ENCODE measurements around the gene MAGEH1. TPM values are rescaled to one million over a fixed set of nuclear protein-coding genes. Genes with fewer than 3 reads are reported as not detected.
A peak's percentile ranks its signal among the peaks of the same experiment; 100 is the strongest.
"Not testable (repeated sequence)": the region's sequence is repeated elsewhere in the genome, so short reads cannot be mapped to it uniquely, and the experiment has no call there.

The MAGEH1 gene, protein sequence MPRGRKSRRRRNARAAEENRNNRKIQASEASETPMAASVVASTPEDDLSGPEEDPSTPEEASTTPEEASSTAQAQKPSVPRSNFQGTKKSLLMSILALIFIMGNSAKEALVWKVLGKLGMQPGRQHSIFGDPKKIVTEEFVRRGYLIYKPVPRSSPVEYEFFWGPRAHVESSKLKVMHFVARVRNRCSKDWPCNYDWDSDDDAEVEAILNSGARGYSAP
- total RNA-seq (10 to 100 TPM in 1 of 4 donors, 1 to 10 TPM in 3; 5.8 to 10.6 (median 7.6) TPM), polyA plus RNA-seq (10 to 100 TPM in 1 of 3 donors, 1 to 10 TPM in 2; 7.0 to 20.4 (median 8.2) TPM)
- long read RNA-seq, donor 1, partial matches to known transcripts: 0 of 2 reads
- long read RNA-seq, donor 1, other reads (novel, unspliced or antisense): 0 of 2 reads
- long read RNA-seq, donor 2, transcript MAGEH1-201 (1 exons, 1,462 nt): major isoform, 5 of 5 reads
- long read RNA-seq, donor 2, partial matches to known transcripts: 0 of 5 reads
- long read RNA-seq, donor 2, other reads (novel, unspliced or antisense): 0 of 5 reads

DNA sequence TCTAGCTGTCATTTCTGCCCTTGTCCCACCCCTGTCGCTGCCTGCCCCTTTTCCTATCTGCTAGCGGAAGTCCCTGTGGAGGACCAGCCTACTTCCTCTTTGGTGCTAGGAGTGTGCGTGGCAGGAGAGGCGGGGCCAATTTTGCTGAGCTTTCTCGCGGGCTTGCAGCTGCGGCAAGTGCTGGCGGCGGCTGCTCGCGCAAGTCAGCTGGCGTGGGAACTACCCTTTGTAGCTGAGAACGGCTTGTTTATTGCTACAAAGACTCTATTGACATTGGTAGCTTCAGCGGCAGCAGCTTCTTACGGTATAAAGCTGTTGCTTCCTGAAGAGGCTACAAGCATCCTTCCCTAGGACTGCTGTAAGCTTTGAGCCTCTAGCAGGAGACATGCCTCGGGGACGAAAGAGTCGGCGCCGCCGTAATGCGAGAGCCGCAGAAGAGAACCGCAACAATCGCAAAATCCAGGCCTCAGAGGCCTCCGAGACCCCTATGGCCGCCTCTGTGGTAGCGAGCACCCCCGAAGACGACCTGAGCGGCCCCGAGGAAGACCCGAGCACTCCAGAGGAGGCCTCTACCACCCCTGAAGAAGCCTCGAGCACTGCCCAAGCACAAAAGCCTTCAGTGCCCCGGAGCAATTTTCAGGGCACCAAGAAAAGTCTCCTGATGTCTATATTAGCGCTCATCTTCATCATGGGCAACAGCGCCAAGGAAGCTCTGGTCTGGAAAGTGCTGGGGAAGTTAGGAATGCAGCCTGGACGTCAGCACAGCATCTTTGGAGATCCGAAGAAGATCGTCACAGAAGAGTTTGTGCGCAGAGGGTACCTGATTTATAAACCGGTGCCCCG is at the start of gene MAGEH1:
Gene MAGEH1, plus strand, starts transcription at position 138 of the 843 bp plus-strand sequence. Its CDS starts 248 bp downstream, at position 386.
- Histone ChIP-seq H3K27me3 (ENCODE audit: insufficient read depth in 3 of 3, low read length in 2 of 3) (no peaks in the 10 kb centered on the region), H3K27ac (peak within 1 kb of the TSS; percentile 59), H3K4me1 (no peaks in the 10 kb centered on the region), H3K9me3 (no peaks in the 10 kb centered on the region), H3K4me3 (peak within 1 kb of the TSS; percentile 76), H3K36me3 (ENCODE audit: insufficient read depth in 1 of 2, low read depth in 1 of 2) (no peaks in the 10 kb centered on the region)
- intact Hi-C loops (cut with DNase I): no loop called here
- TF ChIP-seq, protein P1, sequence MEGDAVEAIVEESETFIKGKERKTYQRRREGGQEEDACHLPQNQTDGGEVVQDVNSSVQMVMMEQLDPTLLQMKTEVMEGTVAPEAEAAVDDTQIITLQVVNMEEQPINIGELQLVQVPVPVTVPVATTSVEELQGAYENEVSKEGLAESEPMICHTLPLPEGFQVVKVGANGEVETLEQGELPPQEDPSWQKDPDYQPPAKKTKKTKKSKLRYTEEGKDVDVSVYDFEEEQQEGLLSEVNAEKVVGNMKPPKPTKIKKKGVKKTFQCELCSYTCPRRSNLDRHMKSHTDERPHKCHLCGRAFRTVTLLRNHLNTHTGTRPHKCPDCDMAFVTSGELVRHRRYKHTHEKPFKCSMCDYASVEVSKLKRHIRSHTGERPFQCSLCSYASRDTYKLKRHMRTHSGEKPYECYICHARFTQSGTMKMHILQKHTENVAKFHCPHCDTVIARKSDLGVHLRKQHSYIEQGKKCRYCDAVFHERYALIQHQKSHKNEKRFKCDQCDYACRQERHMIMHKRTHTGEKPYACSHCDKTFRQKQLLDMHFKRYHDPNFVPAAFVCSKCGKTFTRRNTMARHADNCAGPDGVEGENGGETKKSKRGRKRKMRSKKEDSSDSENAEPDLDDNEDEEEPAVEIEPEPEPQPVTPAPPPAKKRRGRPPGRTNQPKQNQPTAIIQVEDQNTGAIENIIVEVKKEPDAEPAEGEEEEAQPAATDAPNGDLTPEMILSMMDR (IDR thresholded peaks at IDR 0.05): no peak
- 0 to 31% (median 0%) methylated on average over 37 to 43 of the region's 43 CpGs for WGBS, 3 donors
- ATAC-seq (peak; percentile 94 to 99 (median 97)), DNase-seq (peak; percentile 78 to 89)

DNA sequence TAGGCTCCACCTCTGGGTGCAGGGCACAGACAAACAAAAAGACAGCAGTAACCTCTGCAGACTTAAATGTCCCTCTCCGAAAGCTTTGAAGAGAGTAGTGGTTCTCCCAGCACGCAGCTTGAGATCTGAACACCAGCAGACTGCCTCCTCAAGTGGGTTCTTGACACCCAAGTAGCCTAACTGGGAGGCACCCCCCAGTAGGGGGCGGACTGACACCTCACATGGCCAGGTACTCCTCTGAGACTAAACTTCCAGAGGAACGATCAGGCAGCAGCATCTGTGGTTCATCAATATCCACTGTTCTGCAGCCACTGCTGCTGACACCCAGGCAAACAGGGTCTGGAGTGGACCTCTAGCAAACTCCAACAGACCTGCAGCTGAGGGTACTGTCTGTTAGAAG is 24.8 kb upstream of the MAGEH1 start:
- 66 to 70% (median 69%) methylated on average over 4 of the region's 4 CpGs for WGBS, 3 donors
- H3K27me3 ChIP-seq (ENCODE audit: insufficient read depth in 3 of 3, low read length in 2 of 3): peaks cover 0 to 20% (median 0%) of the 10 kb centered on the region in 3 donors
- H3K9me3 ChIP-seq; H3K27ac ChIP-seq; DNase-seq; H3K4me3 ChIP-seq; H3K36me3 ChIP-seq (ENCODE audit: insufficient read depth in 1 of 2, low read depth in 1 of 2); intact Hi-C loops (cut with DNase I); H3K4me1 ChIP-seq; ATAC-seq: not testable (repeated sequence)

DNA sequence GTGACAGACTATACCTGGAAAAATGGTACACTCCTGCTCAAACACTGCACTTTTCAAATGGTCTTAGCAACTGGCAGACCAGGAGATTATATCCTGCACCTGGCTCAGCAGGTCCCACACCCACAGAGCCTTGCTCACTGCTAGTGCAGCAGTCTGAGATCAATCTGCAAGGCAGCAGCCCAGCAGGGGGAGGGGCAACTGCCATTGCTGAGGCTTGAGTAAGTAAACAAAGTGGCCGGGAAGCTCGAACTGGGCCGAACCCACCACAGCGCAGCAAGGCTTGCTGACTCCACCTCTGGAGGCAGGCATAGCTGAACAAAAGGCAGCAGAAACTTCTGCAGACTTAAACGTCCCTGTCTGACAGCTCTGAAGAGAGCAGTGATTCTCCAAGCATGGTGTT is 8.5 kb upstream of the MAGEH1 start:
- WGBS, 3 donors: 69 to 76% (median 74%) methylated on average over 5 of the region's 5 CpGs
- DNase-seq; intact Hi-C loops (cut with DNase I): not testable (repeated sequence)

GRCh38 chrX:55450259-55450658 is 1.7 kb upstream of the MAGEH1 start:
- Histone ChIP-seq H3K36me3 (ENCODE audit: insufficient read depth in 1 of 2, low read depth in 1 of 2) (no peaks in the 10 kb centered on the region), H3K27me3 (ENCODE audit: insufficient read depth in 3 of 3, low read length in 2 of 3) (peaks cover 0 to 5% (median 0%) of the 10 kb centered on the region in 3 donors), H3K27ac (no peak overlapping the region), H3K9me3 (no peaks in the 10 kb centered on the region), H3K4me1 (no peaks in the 10 kb centered on the region), H3K4me3 (no peak overlapping the region)
- intact Hi-C loops (cut with DNase I): no loop called here
- DNase-seq (no peak), ATAC-seq (no peak)
- 16 to 26% (median 20%) methylated on average over 5 of the region's 5 CpGs for WGBS, 3 donors
- TF ChIP-seq, protein P1 (IDR thresholded peaks at IDR 0.05): no peak

More for the DNA sequence above, 8.5 kb upstream of the MAGEH1 start:
- not testable (repeated sequence) for H3K27ac ChIP-seq; ATAC-seq; H3K4me3 ChIP-seq; H3K9me3 ChIP-seq; H3K4me1 ChIP-seq; H3K36me3 ChIP-seq (ENCODE audit: insufficient read depth in 1 of 2, low read depth in 1 of 2)
- peaks cover 0 to 25% (median 2%) of the 10 kb centered on the region in 3 donors for H3K27me3 ChIP-seq (ENCODE audit: insufficient read depth in 3 of 3, low read length in 2 of 3)

GRCh38 chrX:55451141-55451540 is 786 bp upstream of the MAGEH1 start:
- Histone ChIP-seq H3K4me1 (no peaks in the 10 kb centered on the region), H3K4me3 (peak overlapping the region; percentile 76), H3K27me3 (ENCODE audit: insufficient read depth in 3 of 3, low read length in 2 of 3) (peaks cover 0 to 2% (median 0%) of the 10 kb centered on the region in 3 donors), H3K27ac (peak overlapping the region; percentile 59), H3K9me3 (no peaks in the 10 kb centered on the region), H3K36me3 (ENCODE audit: insufficient read depth in 1 of 2, low read depth in 1 of 2) (no peaks in the 10 kb centered on the region)
- ATAC-seq (no peak), DNase-seq (no peak)
- intact Hi-C loops (cut with DNase I): no loop called here
- 23 to 65% (median 32%) methylated on average over 2 of the region's 2 CpGs for WGBS, 3 donors
- TF ChIP-seq, protein P1 (IDR thresholded peaks at IDR 0.05): no peak
